HG02623 (cell line): ENCODE results near the gene RIC8A.
"Not testable (repeated sequence)": the region's sequence is repeated elsewhere in the genome, so short reads cannot be mapped to it uniquely, and the experiment has no call there.

Source experiments
- ATAC-seq: cut with Tn5 transposase; IDR thresholded peaks from one replicate; pipeline ENCODE4 v1.9.1; 2021; ENCODE audit warnings: moderate library complexity; ENCODE audit not compliant: unreplicated experiment

Gene RIC8A

DNA sequence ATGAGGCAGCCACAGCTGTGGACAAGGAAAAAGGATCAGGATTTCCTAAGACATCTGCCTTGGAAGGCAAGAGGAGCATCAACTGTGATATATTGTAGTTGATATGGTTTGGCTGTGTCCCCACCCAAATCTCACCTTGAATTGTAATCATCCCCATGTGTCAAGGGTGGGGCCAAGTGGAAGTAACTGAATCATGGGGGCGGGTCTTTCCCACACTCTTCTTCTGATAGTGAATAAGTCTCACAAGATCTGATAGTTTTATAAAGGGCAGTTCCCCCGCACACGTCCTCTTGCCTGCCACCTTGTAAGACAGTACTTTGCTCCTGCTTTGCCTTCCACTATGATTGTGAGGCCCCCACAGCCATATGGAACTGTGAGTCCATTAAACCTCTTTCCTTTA, 10.2 kb downstream of the RIC8A start:
- no peak for ATAC-seq

DNA sequence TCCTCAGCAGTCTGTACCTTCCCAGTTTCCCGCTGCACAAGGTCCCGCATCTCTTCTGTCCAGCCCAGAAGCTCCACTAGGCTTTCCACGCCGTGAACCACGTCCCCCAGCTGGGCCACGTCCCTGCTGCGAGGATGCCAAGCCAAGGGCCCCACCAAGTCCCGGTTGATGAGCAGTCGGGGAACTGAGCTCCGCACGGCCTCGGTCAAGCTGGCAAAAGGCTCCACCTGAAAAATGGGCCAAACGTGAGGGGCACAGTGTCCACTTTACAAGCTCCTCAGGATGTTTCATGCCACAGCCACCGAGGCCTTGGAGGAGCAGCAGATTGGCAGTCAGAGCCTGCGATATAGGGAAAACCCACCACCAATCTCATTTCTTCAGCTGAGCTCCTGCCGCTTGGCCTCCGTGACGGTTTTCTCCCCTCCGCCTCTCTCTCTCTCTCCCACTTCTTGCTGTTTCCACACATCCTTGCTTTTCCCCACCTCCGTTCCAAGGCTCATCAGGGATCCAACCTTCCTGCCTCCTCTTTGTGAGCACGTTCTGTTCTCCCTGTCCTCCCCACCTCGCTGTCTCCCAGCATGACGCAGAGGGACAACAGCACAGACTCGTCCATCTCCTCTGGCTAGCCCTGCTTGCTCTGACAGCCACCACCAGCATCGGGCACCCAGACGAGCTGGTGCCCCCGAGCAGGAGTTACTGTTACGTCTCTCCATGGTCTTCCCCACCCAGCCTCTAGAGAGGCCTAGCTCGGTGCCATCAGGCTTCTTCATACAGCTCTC, 11.5 kb downstream of the RIC8A start:
- ATAC-seq: no peak

DNA sequence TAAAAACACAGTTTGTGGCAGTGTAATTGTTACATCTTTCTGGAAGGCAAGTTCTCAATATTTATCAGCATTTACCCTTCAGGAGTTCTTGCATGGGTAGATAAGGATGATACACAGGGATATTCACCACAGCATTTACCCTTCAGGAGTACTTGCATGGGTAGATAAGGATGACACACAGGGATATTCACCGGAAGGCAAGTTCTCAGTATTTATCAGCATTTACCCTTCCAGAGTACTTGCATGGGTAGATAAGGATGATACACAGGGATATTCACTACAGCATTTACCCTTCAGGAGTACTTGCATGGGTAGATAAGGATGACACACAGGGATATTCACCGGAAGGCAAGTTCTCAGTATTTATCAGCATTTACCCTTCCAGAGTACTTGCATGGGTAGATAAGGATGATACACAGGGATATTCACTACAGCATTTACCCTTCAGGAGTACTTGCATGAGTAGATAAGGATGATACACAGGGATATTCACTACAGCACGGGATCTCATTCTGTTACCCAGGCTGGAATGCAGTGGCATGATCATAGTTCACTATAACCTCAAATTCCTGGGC, 13.2 kb downstream of the RIC8A start:
- not testable (repeated sequence) for ATAC-seq

DNA sequence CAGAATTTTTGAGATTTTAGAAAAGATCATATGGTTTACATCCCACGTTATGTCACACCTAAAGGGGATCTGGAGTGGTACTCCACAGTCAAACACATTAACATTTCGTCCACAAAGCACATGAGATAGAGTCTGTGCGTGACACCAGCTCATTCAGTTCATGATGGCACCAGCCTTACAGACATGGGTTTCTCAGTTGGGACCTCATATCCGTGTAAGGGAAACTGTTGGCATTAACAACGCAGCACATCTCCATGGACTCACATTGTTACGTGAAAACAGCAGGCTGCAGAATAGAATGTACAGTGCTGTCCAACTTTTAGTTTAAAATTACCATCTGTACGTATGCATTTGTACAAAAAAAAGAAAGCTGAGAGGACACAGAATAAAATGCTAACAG, 14.0 kb downstream of the RIC8A start:
- ATAC-seq: no peak

DNA sequence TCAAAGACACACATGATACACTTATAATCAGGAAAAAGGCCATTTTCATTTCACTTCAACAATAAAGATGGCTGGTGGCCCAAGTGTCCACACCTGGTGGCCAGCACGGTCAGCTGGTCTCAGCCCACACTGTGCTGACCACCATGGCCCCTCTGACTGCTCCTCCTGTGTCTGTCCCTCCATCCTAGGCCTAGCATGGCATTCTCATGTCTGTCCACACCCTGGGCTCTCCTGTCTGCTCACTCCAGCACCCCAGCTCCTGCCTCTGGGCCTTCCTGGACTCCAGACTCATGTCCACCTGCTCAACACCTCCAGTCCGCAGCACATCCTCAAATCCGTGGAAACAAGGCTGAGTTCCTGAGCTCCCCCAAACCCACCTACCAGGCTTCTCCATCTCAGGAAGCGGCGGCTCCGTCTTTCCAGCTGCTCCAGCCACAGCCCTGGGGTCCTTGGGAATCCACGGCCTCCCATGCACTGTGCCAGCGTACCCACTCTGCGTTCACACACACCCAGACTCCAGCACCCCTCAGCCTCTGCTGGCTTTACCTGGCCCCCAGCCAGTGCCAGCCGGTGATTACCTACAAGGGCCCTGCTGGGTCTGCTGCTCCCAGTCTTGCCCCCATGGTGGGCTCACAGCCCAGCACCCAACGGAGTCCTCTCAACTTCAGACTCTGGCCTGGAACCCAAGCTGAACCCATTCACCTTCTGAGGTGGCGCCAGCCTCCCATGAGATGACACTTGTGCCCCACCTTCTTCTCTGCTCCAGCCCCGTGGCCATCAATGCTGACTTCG, 14.7 kb downstream of the RIC8A start:
- no peak for ATAC-seq

DNA sequence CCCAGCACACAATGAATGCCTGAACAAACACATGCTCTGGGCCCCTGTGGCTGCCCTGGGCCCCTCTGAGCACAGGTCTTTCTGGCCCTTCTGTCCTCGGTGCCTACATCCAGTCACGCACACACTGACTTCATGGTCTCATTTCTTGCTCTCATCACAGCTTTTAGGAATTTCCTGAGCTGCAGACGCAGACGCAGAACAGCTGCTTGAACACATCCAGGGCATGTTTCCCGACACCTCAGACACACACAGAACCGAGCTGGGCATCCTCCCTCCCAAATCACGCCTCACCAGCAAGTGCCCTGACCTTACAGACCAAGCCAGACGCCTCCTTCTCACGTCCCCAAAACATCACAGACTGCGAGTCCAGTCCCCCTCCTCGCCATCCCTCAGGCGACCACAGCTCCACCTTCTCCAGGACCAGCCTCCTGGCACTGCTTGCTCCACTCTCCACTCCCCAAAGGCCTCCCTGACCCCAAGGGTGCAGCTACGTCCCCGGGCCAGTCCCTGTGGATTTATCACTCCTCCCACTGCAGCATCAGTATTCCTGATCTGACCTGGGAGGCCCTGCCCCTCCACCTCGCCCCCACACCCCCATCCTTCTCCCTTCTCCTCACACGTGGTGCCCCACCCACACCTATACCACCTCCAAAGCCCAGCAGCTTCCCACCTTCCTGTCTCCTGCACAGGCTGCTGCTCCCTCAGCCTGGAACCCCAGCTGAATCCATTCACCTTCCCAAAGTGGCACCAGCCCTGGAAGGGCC, 15.7 kb downstream of the RIC8A start:
- no peak for ATAC-seq

DNA sequence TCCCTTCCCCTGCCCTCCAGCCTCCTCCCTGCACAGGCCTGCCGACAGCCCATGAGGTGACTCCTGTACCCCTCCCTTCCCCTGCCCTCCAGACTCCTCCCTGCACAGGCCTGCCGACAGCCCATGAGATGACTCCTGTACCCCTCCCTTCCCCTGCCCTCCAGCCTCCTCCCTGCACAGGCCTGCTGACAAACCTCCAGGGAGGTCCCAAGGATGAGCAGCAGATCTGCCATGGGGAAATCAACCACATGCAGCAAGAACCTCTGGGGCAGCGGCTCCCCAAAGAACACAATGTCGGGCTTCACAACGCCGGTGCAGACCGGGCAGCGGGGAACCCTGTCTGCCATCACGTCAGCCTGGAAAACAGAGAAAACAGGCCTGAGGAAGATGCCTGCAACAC, 16.4 kb downstream of the RIC8A start:
- ATAC-seq: no peak

DNA sequence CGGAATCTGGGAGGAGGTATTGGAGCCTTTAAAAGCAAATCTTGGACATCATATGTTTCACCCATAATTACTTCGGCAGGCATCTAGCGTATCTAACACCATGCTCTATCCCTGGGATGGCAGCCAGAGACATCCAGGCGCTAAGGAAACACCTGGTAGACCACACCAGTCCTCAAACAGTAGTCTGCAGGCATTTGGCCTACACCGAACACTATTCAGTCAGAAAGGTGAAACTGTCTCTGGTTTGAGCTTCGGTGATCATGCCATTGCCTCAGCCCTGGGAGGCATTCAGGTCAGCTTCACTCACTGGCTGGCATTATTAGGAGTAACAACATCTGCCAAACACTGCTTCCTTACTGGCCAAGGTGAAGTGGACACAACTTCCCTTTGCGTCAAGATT, 16.9 kb downstream of the RIC8A start:
- no peak for ATAC-seq

DNA sequence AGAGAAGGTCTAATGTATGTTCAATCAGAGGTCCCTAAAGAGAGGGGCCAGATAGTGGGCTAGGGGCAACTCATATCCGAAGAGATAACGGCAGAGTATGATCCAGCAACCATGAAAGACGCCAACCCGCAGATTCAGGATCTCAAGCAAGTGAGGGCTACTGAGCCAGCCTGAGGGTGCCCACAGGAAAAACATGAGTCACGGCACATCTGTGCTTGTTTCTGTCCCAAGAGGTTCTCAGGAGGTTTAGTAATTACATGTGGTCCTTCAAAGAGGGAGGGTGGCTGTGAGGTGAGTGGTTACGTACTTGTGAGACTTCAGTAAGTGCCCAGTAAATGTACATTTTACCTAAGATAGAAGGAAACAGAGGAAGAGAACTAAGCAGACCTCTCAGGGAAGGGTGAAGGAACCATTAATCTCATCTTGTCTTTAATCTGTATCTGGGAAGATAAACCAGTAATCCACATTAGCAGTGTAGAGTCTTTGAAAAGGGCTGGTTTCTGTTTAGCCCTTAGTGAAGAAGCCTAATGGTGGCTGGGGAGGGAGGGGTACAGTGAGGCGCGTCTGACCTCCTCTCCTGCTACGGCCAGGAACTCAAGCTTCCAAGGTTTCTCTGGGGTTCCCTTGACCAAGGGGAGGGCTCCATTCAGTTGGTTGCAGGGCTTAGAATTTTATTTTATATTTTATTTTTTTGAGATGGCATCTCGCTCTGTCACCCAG, 18.4 kb downstream of the RIC8A start:
- no peak for ATAC-seq

DNA sequence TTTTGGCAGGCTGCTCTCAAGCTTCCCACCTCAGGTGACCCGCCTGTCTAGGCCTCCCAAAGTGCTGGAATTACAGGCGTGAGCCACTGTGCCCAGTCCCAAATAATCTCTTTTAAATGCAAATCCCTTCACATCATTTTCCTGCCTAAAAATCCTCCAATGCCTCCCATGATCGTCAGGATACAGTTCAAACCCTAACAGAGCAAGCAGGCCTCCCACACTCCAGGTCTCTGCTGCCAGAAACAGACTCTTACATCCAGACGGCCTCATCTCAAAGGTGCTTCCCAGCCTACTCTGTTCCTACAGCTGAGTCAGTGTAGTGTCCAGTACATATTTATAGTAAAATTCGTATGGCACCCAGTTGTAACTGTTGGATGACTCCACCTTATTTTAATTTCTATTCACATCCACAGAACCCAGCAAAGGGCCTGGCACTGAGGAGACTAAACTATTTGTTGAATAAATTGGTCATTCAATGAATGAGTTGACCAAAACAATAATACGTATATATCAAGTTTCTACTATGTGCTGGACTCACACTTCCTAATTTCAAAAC, 20.4 kb downstream of the RIC8A start:
- no peak for ATAC-seq

DNA sequence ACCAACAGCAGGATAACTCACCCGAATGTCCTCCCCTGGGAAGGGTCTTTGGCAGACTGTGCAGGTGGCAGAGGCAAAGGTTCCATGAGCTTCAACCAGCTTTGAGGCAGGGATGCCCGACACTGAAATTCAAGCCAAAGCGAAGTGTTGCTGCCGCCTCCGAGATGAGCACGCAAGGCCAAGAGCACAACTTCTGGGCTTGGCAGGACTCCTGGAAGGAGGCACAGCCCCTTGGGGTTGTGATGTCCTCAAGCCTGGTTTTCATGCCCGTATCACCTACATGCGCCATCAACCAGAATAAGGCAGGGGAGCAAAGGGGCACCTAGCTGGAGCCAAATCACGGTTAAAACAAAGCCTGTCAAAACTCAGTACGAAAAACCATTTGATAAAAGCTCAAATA, 22.9 kb downstream of the RIC8A start:
- ATAC-seq: no peak

DNA sequence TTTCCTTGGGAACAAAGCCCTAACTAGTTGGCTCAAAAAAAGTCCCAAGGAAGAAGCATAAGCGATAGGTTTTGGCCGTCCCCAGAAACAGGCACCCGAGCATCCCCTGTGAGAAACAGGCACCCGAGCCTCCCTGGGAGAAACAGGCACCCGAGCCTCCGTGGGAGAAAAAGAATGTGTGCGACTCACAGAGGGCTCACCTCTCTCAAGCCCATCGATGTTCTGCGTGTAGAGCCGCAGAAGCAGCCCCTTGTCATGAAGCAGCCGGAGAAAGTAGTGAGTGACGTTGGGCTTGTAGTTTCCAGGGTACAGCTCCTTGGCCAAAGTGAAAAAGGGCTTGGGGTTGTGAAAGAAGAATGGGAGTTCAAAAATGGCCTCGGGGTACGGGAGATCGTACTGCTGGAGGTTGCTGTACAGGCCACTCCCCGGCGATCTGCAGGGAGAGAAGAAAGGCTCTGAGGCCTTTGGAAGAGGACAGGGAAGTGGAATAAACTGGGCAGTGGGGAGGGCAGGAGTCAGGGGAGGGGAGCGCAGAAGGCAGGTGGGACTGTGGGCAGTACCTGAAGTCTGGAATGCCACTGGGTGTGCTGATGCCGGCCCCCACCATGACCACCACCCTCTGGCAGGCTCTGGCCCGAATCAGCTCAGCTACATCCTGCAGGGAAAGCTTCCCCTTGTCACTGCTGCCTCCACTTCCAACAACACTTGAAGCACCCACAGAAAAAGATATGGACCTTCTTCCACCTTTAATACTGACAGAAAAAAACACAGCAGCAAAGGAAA, 25.5 kb downstream of the RIC8A start:
- ATAC-seq: no peak

DNA sequence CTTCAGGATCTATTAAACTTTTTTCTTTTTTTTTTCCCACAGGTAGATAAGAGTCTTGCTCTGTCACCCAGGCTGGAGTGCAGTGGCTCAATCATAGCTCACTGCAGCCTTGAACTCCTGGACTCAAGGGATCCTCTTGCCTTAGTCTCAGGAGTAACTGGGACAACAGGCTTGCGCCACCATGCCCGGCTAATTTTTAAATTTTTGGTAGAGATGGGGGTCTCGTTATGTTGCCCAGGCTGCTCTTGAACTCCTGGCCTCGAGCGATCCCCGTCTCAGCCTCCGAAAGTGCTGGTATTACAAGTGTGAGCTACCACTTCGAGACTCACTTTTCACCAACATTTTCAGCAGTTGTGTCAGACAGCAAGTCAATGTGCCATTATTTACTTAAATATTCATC, 27.7 kb downstream of the RIC8A start:
- no peak for ATAC-seq

DNA sequence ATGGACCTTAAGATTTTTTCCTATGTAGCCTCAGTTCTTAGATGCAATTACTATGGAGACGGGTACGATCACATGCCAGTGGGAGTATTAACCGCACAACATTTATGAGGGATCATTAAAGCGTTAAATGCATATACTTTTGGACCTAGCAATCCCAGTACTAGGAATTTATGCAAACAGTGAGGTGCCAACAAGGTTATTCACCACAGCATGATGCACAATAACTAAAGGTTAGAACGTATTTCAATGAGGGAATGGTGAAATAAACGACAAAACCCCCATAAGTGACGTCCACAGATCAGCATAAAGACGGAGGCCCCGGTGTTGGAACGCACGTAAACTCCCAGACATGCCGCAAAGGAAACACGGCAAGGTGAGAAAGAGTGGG, 28.1 kb downstream of the RIC8A start:
- no peak for ATAC-seq

DNA sequence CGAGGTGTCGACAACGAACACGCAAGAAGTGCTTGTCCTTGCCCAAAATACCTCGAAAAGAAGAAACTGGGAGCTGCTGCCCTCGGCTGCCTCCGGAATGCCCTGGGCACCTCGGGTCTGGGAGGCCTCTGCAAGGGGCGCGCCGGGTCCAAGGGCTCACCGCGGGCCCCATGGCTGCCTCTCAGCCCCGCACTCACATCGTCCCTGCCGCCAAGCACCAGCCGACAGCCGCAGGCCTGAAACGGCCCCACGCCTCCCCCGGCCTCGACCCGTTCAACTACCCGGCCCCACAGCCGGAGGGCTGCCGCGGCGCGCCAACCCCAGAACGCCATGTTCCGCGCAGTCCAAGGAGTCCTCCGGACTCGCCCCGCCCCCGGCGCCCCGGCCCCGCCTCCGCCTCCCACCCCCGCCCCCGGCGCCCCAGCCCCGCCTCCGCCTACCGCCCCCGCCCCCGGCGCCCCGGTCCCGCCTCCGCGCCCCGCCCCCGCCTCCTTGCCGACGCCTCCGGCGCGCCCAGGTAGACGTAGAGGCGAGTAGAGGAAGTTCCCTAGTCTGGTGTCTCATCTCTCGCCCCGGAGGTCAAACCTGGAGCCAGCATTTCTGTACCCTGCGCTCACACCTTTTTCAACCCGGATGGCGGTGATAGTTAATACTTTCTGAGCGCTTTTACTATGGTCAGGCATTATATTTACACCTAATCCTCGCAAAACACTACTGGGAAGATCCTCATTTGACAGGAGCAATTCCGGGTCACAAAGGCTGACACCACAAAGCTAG, 28.7 kb downstream of the RIC8A start, which contains the start of gene SIRT3:
TSS of gene SIRT3 (minus strand) at position 346 of the 777 bp plus-strand sequence. CDS start at position 332, 14 bp downstream.
- ATAC-seq: peak; percentile 66

DNA sequence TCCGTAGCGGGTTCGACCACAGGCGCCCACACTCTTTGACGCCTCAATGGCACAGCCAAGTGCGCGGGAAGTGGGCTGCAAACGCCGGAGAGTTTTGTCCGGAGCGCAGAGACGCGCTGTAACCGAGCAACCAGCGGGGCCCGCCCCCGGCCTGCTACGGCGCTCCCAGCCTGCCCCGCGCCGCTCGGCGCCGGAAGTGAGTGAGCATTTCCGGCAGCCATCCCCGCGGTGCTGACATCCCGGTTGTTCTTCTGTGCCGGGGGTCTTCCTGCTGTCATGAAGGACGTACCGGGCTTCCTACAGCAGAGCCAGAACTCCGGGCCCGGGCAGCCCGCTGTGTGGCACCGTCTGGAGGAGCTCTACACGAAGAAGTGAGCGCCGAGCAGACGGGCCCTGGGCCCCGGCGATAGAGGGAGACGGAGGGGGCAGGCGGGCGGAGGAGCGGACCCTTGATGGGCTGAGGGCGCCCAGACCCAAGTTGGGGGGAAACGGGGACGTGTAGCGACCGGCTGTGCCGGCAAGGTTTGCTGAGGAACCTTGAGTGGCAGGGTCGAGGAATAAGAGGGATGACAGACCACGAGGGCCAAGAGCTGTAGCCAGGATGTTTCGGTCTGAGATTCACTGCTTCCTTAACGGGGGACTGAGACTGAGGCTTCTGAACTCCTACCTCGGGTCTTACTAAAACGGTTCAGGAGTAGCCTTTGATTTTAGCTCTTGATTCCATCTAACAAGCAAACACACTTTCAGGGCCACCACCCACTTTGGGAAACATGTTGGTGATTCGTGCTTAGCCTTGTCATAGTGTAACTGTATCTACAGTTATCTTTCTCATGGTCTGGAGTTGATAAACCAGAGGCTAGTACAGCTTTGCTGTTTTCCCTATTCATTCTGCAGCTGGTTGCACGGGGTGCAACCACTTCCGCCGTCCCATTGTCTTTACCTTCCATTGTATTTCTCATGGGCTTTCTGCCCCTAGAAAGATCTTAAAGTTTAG, 29.6 kb downstream of the RIC8A start, which contains the start of gene PSMD13:
TSS of gene PSMD13 (plus strand) at position 203 of the 994 bp plus-strand sequence. CDS start at position 277, 74 bp downstream.
- peak; percentile 72 for ATAC-seq

DNA sequence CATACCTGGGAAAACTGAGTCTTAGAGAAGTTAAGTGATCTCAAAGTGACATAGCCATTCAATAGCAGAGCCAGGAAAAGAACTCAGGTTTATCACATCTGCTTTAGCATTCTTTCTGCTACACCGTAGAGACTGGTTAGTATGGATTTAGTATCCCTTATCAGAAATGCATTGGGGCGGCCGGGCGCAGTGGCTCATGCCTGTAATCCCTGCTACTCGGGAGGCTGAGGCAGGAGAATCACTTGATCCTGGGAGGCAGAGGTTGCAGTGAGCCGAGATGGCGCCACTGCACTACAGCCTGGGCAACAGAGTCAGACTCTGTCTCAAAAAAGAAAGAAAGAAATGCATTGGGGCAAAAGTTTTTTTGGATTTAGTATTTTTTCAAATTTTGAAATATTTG, 30.8 kb downstream of the RIC8A start:
- ATAC-seq: not testable (repeated sequence)
